ENCODE data around the gene CPEB3.
"Not testable (repeated sequence)": the region's sequence is repeated elsewhere in the genome, so short reads cannot be mapped to it uniquely, and the experiment has no call there.

Gene CPEB3

DNA sequence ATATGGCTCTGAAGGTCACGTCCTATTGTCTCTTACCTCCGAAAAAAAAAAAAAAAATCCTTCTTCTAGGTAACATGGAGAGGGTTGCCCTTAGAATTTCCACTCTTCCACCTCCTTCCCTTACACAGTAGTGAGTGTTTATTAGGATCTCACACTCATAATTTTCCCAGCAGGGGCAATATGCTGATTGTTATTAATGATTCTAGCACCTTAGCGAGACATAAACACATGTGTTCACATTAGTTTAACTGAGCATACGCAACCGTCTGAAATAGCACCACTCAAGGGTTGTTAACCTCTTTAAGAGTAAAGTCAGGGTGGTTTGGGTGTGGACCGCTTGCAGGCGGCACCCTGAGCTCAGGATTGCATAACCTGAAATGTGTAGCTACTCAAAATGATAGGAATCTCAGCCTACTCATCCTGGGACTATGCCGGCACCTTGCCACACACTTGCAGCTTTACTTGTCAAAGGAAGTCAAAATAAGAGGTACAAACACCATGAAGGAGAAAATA lies 52.2 kb downstream of the CPEB3 start:
- TF ChIP-seq CTCF (IDR thresholded peaks at IDR 0.05; ENCODE audit: low read depth, low read length, missing control alignments), result no peak
- peak overlapping the region; percentile 73 for H3K4me3 ChIP-seq (ENCODE audit: low read depth, low read length)
- DNase-seq (ENCODE audit: low read depth), result no peak

- DNase-seq (ENCODE audit: low read depth), result no peak
- H3K4me3 ChIP-seq (ENCODE audit: low read depth, low read length), result peak overlapping the region; percentile 73; the same call in 1 of the 2 replicates
- no peak for TF ChIP-seq CTCF (IDR thresholded peaks at IDR 0.05; ENCODE audit: low read depth, low read length, missing control alignments)
These were observed 52.8 kb downstream of the CPEB3 start for GRCh38 chr10:92238054-92238585.

DNA sequence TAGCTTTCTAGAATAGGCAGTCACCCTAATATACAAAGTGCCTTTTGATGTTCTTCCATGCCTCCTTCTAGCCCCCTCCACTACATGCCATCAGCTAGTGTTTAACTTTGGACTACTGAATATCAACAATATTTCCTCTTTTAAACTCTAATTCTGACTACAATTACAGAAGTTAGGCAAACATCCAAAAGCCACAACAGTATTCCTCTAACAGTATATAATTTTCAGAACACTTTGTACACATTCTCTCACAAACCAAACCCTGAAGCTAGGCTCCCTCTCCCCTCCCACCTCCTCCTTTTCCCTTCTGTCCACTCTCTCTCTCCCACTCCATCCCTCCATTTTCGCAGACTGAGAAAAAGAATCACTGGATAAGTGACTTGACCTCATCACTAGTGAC lies 59.7 kb downstream of the CPEB3 start:
- TF ChIP-seq CTCF (IDR thresholded peaks at IDR 0.05; ENCODE audit: low read depth, low read length, missing control alignments), result no peak
- no peak overlapping the region for H3K4me3 ChIP-seq (ENCODE audit: low read depth, low read length)
- DNase-seq (ENCODE audit: low read depth), result no peak

DNA sequence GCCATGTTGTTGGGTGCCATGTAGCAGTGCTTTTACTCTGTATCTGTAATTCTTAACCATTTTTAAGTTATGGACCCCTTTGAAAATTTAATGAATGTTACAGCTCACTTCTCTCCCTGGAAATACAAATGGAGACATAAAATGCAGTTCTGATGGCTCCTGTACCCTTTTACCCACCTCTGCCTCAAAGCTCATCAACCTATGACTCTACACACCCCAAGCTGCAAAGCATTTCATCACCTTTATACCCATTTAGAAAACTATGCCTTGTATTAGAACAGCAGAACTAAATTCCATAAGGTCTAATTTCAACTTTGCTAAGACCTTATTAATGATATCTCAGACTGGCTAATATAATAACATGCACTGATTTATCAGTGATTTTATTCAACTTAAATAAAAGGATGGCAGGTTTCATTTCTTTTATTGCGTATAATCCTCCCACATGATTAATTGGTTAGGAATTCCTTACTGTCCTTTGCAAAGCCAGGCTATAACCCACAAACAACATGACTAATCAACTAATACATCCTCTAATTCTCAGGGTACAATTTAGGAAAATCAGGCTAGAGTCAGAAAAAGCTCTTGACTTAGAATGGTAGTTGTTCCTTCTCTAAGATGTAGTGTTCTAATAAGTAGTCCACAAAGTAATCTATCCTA lies 68.1 kb downstream of the CPEB3 start:
- DNase-seq (ENCODE audit: low read depth), result no peak
- H3K4me3 ChIP-seq (ENCODE audit: low read depth, low read length), result no peak overlapping the region
- TF ChIP-seq CTCF (IDR thresholded peaks at IDR 0.05; ENCODE audit: low read depth, low read length, missing control alignments), result no peak

DNA sequence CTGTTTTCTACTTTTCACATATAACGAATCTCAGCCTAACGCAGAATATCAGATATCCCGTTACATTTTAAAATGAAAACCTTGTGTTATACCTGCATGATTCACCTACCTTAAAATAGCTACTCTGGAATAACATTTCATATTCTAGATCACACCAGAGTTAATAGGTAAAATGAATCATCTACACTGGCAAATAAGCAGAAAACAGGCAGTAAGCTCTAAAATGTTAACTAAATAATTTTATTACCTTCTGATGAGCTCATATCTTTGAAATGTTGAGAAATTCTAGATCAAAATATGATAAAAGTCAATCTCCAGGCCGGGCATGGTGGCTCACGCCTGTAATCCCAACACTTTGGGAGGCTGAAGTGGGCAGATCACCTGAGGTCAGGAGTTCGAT lies 71.3 kb downstream of the CPEB3 start:
- DNase-seq (ENCODE audit: low read depth), result no peak
- no peak for TF ChIP-seq CTCF (IDR thresholded peaks at IDR 0.05; ENCODE audit: low read depth, low read length, missing control alignments)
- no peak overlapping the region for H3K4me3 ChIP-seq (ENCODE audit: low read depth, low read length)

DNA sequence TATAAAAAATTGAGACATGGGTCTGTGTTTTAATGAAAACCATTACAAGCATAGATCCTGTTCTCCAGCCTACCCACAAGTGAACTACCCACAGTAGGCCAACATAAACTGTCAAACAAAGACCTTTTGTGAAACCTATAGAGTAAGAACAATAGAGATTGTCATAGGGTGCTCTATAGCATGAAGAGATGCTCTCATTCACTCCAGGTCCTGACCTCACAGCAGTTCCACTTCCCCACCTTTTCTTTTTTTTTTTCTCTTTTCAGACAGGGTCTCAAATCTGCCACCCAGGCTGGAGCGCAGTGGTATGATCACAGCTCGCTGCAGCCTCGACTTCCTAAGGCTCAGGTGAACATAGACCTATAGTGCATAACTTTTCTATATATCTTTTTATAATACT lies 72.3 kb downstream of the CPEB3 start:
- no peak overlapping the region for H3K4me3 ChIP-seq (ENCODE audit: low read depth, low read length)
- no peak for TF ChIP-seq CTCF (IDR thresholded peaks at IDR 0.05; ENCODE audit: low read depth, low read length, missing control alignments)
- no peak for DNase-seq (ENCODE audit: low read depth)

DNA sequence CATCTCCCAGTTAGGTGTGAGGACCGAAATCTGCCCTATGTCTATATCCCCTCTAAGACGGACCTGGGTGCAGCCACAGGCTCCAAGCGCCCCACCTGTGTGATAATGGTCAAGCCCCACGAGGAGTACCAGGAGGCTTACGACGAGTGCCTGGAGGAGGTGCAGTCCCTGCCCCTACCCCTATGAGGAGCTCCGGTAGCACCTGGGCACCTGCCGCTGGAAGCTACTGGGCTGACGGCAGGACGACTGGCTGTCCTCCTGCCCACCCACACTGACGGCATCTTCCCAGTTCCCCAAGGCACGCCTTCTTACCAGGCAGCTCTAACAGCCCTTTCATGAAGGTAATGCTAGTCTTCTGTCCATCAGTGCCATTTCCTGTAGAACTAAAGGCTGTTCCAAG lies 74.3 kb downstream of the CPEB3 start:
- DNase-seq (ENCODE audit: low read depth); H3K4me3 ChIP-seq (ENCODE audit: low read depth, low read length): not testable (repeated sequence)
- peak; percentile 14 for TF ChIP-seq CTCF (IDR thresholded peaks at IDR 0.05; ENCODE audit: low read depth, low read length, missing control alignments)

DNA sequence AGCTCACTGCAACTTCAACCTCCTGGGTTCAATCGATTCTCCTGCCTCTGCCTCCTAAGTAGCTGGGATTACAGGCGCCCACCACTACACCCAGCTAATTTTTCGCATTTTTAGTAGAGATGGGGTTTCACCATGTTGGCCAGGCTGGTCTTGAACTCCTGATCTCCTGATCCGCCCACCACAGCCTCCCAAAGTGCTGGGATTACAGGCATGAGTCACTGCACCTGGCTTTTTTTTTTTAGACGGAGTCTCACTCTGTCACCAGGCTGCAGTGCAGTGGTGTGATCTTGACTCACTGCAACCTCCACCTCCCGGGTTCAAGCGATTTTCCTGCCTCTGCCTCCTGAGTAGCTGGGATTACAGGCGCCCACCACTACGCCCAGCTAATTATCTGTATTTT lies 75.7 kb downstream of the CPEB3 start:
- DNase-seq (ENCODE audit: low read depth); H3K4me3 ChIP-seq (ENCODE audit: low read depth, low read length): not testable (repeated sequence)

All from GM12864 (cell line).